Measurements from ENCODE around the gene LPIN2.
A peak's percentile ranks its signal among the peaks of the same experiment; 100 is the strongest.
"Not testable (repeated sequence)": the region's sequence is repeated elsewhere in the genome, so short reads cannot be mapped to it uniquely, and the experiment has no call there.

Gene LPIN2

DNA sequence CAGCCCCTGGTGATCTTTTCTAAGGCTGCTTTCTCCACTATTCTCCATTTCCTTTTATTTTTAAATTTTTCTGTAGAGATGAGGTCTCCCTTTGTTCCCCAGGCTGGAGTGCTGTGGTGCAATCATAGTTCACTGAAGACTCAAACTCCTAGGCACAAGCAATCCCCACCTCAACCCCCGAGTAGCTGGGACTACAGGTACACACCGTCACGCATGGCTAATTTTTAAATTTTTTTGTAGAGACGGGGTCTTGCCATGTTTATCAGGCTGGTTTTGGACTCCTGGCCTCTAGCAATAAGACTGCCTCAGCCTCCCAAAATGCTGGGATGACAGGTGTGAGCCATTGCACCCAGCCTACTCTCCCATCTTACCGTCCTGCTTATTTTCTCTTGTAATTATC, 22.7 kb upstream of the LPIN2 start:
- no peak for TF ChIP-seq ZNF274 (IDR thresholded peaks at IDR 0.05; ENCODE audit: low read depth, low read length)
- no peak overlapping the region for H3K4me3 ChIP-seq (ENCODE audit: low read length)

DNA sequence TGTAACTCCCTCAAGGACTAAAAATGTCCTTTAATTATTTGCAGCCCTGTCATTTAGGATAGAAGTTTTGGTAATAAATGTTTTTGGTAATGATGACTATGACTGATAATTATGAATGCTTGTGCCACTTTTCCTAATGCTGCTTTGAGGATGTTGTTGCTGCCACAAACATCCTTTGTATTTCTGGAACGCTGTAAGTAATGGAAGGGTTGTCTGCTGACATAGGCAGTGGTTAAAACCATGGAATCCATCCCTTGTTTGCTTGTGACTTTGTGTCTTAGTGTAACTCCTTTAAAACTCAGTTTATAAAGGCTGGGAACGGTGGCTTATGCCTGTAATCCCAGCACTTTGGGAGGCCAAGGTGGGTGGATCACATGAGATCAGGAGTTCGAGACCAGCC, 19.8 kb upstream of the LPIN2 start:
- no peak for TF ChIP-seq ZNF274 (IDR thresholded peaks at IDR 0.05; ENCODE audit: low read depth, low read length)
- H3K4me3 ChIP-seq (ENCODE audit: low read length) = no peak overlapping the region

DNA sequence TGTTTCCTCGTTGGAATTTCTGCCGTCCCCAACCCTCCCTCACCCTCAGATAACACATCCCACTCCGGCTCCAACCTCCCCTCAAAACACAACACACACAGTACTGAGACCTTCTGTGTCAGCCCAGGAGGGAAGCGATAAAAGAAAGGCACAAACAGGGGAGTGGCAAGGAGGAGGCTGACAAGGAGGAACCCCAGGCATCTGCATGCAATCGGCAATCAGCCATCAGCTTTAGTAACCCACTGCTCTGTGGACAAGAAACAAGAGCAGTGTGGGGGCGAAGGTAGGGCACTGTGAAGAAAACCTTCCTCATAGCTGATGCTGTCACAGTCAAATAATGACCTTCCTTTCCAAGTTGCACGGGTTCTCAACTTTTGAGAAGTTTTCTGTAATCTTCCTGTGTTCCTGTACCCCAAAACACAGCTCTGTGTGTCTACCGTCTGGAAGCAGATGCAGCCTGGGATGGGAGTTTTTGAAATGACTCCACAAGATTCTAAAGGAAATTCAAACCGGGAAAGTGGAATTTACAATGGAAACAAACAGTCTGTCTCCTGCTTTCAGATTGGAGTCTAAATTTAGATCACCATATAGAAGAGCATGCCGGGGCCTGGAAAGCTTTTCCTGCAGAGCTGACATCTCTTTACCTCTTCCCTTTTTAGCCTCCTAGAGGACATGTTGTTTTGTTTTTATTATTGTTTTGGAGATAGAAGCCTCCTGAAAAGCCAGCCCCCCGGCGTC, 16.4 kb upstream of the LPIN2 start:
- H3K4me3 ChIP-seq (ENCODE audit: low read length) = no peak overlapping the region
- TF ChIP-seq ZNF274 (IDR thresholded peaks at IDR 0.05; ENCODE audit: low read depth, low read length) = no peak

DNA sequence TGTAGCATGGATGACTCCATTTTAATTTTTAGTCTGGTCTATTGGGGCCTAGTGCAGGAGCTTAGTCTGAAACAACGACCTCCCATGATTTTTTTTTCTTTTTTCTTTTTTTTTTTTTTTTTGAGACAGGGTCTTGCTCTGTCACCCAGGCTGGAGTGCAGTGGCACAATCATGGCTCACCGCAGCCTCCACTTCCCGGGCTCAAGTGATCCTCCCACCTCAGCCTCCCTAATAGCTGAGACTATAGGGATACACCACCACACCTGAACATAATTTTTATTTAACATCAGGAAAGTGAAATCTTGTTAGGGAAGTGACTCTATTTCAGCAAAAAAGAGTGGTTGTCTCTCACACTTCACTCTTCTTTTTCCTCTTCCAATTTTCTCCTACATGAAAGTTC, 15.2 kb upstream of the LPIN2 start:
- not testable (repeated sequence) for H3K4me3 ChIP-seq (ENCODE audit: low read length)

DNA sequence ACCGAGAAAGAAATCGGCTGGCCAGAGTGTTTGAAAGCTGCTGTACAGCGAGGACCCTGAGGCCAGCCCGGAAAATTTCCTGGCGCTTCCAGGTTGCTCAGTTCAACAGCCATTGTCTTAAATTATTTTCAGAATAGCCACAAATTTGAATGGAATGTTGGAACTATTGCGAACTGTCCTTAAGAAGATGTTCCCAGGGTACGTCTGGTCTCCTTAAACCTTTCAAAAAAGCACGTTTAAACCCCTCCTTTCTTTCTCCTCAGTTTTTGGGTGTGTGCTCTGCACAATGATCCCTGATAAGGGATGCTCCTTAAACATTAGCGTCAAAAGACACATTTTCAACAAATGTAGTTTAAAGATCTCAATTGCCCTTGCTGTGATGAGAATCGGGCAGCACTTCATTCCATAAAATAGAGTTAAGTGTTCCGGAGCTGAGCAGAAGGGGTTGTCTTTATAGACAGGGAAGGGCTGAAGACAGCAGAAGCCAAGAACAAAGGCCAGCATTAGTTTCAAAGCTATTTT, 14.5 kb upstream of the LPIN2 start:
- no peak overlapping the region for H3K4me3 ChIP-seq (ENCODE audit: low read length)
- TF ChIP-seq ZNF274 (IDR thresholded peaks at IDR 0.05; ENCODE audit: low read depth, low read length) = no peak

DNA sequence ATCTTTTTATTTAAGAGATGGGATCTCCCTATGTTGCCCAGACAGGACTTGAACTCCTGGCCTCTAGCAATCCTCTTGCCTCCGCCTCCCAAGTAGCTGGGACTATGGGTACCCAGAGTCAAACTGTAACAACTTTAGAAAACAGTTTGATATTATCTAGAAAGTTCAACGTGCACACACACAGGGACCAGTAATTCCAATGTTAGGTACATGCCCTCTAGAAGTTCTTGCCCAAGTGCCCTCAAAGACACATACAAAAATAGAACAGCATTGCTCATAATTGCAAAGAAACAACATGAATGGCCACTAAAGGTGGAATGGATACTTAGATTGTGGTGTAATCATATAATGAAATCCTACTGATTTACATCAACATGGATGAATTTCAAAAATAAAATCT, 12.6 kb upstream of the LPIN2 start:
- H3K4me3 ChIP-seq (ENCODE audit: low read length) = no peak overlapping the region
- TF ChIP-seq ZNF274 (IDR thresholded peaks at IDR 0.05; ENCODE audit: low read depth, low read length) = no peak

DNA sequence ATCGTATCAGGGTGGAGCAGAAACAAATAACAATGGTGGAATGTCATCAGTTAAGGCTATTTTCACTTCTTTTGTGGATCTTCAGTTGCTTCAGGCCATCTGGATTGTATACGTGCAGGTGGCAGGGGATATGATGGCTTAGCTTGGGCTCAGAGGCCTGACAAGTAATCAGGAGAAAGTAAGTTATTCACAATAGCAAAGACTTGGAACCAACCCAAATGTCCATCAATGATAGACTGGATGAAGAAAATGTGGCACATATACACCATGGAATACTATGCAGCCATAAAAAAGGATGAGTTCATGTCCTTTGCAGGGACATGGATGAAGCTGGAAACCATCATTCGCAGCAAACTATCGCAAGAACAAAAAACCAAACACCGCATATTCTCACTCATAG, 10.7 kb upstream of the LPIN2 start:
- not testable (repeated sequence) for H3K4me3 ChIP-seq (ENCODE audit: low read length)

DNA sequence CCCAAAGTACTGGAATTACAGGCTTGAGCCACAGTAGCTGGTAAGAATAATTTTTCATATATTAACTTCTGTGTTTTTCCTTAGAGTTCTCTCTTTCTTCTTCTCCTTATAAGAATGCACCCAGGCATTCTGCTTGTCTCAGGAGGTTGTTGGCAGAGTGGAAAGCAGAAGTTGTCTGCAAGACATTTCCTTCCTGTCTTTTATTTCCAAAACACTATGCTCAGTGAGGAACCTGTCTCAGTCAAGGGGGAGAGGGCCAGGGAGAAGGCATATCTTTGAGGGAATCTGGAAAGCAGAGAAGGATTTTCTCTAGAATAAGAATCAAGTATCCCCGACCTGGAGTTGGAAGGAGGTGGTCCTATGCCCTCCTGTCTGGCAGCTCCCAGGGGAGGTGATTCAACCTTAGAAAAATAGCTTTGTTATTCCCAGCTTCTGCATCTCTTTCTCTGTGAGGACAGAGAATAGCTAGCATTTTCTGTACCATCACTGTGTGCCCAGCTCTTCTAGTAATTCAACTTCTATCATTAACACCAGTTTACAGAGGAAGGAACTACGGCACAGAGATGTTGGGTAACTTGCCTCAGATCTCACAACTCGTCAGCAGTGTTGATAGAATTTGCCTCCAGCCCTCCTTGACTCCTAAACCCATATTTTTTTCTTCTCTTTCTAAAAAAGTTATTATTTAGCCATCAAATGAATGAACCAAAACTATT, 3.8 kb upstream of the LPIN2 start:
- TF ChIP-seq ZNF274 (IDR thresholded peaks at IDR 0.05; ENCODE audit: low read depth, low read length) = no peak
- no peak overlapping the region for H3K4me3 ChIP-seq (ENCODE audit: low read length)

DNA sequence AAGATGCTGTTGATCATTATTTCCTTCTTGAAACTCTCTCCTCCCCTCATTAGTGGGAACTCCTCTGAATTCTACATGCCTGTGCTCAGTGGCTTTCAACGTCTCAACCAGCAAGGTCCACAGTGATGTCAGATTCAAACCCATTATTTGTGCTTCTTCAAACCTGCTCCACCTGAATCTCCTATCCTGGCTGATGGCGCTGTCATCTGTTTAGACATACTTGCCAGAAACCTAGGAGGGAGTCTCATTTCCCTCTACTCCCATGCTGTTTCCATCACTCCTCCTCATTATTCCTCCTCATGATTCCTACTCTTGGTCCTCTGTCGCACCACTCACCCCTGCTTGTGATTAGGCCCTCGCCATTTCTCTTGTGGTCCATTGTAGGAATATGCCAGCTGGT, 2.9 kb upstream of the LPIN2 start:
- no peak overlapping the region for H3K4me3 ChIP-seq (ENCODE audit: low read length)
- TF ChIP-seq ZNF274 (IDR thresholded peaks at IDR 0.05; ENCODE audit: low read depth, low read length) = no peak

DNA sequence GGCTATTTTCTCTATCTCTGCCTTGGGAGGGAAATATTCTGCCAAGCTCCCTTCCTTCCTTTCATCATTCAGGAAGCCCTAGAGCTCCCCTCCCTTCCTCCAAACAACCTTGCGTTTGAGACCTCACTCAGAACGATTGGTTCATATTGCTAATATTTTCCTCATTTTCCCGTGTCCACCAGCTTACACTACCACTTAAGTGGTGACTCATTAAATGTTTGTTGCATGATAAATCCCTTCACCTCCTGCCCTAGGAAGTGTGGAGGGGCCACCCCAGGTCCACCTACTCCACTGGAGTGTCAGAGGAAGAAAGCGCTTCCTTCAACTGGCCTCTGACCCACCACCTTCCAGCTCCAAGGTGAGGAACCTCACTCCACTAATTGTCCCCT, 2.3 kb upstream of the LPIN2 start:
- H3K4me3 ChIP-seq (ENCODE audit: low read length) = no peak overlapping the region
- no peak for TF ChIP-seq ZNF274 (IDR thresholded peaks at IDR 0.05; ENCODE audit: low read depth, low read length)

DNA sequence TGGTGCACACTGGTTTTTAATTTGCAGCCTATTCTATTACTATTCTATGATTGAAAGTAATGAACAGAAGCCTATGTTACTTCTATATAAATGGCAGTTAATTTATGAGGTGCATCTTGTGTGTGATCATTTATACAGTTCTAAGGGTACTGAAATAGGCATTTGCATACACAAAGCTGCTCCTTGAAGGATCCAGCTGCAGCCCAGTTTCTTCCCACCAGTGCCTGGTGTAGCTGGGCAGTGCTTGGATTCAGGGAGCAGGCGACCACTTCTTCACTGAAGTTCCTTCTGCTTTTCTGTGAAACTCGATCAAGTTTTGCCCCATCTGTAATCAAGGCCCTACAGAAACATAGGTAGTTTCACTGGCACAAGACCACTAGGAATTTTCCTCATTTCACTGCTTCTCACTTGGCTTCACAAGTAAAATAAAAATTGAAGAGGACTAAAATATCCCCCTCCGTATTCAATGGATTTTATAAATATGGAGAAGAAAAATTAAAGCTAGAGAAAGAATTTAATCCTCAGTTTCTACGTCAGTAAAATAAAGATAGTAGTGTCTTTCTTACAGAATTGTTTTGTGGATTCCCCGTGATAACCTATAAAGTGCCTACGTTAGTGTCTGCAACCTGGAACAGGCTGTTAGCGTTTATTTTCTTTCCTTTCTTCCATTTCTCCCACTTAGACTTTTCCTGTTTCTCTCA, 1.7 kb upstream of the LPIN2 start:
- no peak overlapping the region for H3K4me3 ChIP-seq (ENCODE audit: low read length)
- no peak for TF ChIP-seq ZNF274 (IDR thresholded peaks at IDR 0.05; ENCODE audit: low read depth, low read length)

DNA sequence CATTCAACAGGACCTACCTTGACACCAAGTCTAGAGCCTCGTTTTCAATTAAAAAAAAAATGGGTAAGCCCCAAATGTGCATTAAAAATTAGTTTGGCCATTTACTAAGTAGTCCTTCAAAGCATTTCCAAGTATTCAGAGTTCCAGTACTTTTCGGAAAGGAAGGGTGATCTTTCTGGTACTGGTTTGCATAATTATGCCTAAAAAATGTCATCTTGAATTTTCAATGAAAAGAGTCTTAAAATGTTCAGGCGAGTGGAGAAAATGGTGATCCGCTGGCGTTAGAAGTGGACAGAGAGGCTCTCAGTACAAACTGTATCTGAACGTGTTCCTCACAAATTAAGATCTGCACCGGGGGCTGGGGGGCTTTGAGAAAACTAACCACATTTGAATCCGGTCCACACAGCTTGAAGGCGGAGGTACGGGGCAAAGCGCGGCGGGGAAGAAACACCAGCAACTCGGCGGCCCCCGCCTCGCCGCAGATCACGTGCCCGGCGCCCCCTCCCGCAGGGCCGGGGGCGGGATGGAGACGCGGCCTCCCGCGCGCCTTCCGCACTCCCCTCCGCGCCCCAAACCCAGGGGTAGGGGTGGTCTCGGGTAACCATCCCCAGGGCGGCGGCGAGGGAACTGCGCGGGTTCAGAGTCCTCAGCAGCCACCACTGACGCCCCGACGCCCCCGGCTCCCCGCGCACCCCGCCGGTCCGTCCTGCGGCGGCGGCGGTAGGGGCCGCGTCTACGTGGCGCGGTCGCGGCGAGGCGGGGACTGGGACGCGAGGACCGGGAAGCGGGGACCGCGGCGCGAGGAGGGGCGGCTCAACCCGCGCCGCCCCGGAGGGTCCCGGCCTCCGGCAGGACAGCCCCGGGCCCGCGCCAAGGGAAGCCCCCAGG, 564 bp downstream of the LPIN2 start:
- TF ChIP-seq ZNF274 (IDR thresholded peaks at IDR 0.05; ENCODE audit: low read depth, low read length) = no peak
- H3K4me3 ChIP-seq (ENCODE audit: low read length) = peak overlapping the region; percentile 94

DNA sequence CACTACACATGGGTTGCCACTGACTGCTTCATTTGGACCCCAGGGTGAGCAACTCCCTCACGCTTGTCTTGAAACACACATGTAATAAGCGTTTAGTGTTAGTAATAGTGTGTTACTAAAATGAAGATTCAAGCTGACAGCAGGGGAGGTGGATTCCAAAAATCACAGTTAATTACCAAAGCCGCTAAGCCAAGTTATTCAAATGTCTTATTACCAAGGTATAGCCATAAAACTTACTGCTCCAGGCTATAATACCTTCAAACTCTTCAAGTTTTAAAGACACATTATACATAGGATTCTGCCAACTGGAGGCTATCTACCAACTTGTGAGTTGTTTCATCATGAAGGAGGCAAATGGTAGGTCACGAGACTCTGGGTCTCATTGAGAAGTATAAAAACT, 2.9 kb downstream of the LPIN2 start:
- H3K4me3 ChIP-seq (ENCODE audit: low read length) = no peak overlapping the region
- TF ChIP-seq ZNF274 (IDR thresholded peaks at IDR 0.05; ENCODE audit: low read depth, low read length) = no peak

DNA sequence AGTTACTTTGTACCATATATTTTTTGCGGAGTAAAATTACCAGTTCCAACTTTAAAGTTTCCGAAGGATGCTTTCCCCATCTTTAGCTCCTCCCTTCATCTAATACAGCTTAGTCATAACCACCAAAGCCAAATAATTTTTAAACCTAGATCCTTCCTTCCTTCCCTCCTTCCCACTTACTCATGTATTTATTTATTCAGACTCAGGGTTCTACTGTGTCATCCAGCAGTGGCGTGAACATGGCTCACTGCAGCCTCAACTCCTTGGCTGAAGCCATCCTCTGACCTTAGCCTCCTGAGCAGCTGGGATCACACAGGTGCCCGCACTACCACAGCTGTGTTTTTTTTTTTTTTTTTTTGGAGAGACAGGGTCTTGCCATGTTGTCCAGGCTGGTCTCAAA, 4.4 kb downstream of the LPIN2 start:
- no peak for TF ChIP-seq ZNF274 (IDR thresholded peaks at IDR 0.05; ENCODE audit: low read depth, low read length)
- no peak overlapping the region for H3K4me3 ChIP-seq (ENCODE audit: low read length)

All from GM08714 (cell line).